AG09319 (cell line): ENCODE results near the gene ATG16L2.
"Not testable (repeated sequence)": the region's sequence is repeated elsewhere in the genome, so short reads cannot be mapped to it uniquely, and the experiment has no call there.

ENCODE experiments used
- DNase-seq: peaks from one replicate; pipeline ENCODE4 v3.0.0-alpha.2; 2010; ENCODE audit warnings: low read depth; ENCODE audit errors: extremely low read depth
- TF ChIP-seq, protein P1 (sequence below): IDR thresholded peaks from 2 replicates; pipeline ENCODE4 v1.5.1; 2011; ENCODE audit warnings: low read depth, mild to moderate bottlenecking, inconsistent platforms, low read length, moderate library complexity

The ATG16L2 gene

DNA sequence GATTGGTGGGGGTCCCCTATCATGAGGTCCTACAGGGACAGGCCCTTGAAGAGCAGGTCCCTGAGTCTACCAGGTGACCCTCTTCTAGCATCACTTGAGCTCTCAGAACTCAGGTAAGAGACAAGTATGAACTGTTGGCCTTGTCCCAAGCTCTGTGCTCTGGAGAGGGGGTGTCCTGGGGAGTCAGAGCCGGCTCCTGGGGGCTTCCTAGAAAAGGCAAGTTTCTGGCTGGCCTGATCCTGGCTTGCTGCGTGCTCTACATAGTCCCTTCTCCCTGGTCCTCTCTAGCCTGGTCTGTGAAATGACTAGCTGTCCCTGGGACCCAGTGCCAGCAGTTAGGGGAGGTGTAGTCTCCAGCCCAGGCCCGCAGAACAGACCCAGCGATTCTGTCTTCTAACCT lies 11.4 kb downstream of the ATG16L2 start:
- TF ChIP-seq, protein P1, sequence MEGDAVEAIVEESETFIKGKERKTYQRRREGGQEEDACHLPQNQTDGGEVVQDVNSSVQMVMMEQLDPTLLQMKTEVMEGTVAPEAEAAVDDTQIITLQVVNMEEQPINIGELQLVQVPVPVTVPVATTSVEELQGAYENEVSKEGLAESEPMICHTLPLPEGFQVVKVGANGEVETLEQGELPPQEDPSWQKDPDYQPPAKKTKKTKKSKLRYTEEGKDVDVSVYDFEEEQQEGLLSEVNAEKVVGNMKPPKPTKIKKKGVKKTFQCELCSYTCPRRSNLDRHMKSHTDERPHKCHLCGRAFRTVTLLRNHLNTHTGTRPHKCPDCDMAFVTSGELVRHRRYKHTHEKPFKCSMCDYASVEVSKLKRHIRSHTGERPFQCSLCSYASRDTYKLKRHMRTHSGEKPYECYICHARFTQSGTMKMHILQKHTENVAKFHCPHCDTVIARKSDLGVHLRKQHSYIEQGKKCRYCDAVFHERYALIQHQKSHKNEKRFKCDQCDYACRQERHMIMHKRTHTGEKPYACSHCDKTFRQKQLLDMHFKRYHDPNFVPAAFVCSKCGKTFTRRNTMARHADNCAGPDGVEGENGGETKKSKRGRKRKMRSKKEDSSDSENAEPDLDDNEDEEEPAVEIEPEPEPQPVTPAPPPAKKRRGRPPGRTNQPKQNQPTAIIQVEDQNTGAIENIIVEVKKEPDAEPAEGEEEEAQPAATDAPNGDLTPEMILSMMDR, result no peak
- no peak for DNase-seq

DNA sequence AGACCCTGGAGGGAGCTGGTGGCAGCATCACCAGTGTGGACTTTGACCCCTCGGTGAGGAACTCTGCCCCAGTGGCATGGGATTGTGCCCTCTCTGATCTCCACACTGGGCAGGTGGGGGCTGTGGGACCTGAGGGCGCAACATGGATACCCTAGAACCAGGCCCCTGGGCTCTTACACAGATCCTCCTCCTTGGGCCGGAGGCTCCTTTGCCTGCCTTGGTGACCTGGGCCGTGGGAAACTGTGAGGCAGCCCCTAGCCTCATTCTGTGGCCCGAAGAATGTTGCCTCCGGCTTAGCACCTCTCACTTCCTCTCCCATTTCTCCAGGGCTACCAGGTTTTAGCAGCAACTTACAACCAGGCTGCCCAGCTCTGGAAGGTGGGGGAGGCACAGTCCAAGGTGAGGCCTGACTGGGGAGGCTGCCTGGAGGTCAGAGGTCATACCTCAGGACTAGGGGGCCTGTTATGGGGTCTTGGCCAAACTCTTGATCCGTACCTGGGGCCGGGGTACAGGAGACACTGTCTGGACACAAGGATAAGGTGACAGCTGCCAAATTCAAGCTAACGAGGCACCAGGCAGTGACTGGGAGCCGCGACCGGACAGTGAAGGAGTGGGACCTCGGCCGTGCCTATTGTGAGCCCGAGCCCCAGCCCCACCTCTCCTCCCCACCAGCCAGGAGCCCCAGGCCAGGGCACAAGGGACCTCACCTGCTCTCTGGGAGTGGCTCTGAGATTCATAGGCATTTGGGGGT lies 12.2 kb downstream of the ATG16L2 start:
- TF ChIP-seq, protein P1, result no peak

DNA sequence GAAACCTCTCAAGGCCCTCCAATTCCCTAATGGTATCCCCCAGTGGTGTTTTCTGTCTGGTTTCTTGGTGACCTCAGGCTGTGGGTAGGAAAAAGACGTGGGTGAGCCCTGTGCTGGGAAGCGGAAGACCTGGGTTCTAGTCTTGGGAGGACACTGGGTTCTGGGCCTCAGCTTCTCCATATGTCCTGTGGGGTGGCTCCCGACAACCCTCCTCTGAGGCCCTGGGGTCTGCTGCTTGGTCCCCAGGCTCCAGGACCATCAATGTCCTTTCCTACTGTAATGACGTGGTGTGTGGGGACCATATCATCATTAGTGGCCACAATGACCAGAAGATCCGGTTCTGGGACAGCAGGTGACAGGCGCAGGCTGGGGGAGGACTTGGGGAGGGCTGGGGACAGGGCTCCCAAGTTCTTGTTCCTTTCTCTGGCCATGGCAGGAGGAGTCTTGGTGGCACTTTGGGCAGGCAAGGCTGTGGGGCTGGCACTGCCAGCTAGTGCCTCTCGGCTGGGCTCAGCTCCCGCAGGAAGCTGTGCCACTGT lies 12.8 kb downstream of the ATG16L2 start:
- TF ChIP-seq, protein P1, result no peak
- no peak for DNase-seq

More for the DNA sequence above, 12.2 kb downstream of the ATG16L2 start:
- DNase-seq, result no peak

DNA sequence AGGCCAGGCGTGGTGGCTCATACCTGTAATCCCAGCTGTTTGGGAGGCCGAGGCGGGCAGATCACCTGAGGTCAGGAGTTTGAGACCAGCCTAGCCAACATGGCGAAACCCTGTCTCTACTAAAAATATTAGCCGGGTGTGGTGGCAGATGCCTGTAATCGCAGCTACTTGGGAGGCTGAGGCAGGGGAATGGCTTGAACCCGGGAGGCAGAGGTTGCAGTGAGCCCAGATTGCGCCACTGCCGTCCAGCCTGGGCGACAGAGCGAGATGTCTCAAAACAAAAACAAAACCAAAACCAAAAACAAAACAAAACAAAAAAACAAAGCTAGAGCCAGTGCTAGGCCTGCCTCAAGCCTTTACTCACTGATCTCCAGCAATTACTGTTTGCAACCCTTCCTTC lies 13.4 kb downstream of the ATG16L2 start:
- not testable (repeated sequence) for DNase-seq

DNA sequence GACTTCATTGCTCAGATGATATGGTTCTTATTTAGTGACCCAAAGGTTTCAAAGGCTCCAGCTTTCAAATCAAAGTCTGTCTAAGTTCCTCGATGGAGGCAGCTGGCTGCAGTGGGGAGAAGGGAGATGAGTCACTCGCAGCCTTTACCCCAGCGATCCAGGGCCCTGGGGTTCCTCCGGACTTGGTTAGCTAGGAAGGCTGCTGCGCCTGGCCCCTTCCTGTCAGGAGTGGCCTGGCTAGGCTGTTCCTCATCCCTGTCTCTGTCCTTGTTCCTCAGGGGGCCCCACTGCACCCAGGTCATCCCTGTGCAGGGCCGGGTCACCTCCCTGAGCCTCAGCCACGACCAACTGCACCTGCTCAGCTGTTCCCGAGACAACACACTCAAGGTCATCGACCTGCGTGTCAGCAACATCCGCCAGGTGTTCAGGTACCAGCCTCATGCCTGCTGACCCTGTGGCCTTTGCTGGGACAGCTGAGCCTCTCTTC lies 13.9 kb downstream of the ATG16L2 start:
- DNase-seq, result no peak
- TF ChIP-seq, protein P1, result no peak

DNA sequence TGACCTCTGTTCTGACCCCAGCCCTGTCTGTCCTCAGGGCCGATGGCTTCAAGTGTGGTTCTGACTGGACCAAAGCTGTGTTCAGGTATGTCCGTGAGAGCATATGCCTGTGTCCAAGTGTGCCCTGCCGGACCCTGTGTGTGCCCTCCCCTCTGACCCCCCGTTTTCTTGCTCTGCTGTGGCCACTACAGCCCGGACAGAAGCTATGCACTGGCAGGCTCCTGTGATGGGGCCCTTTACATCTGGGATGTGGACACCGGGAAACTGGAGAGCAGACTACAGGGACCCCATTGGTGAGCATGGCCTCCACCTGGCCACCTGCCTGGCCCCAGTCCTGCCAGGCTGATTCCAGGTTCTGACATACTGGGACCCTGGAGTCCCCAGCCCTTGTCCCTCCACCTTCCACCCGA lies 14.5 kb downstream of the ATG16L2 start:
- TF ChIP-seq, protein P1, result no peak
- no peak for DNase-seq

DNA sequence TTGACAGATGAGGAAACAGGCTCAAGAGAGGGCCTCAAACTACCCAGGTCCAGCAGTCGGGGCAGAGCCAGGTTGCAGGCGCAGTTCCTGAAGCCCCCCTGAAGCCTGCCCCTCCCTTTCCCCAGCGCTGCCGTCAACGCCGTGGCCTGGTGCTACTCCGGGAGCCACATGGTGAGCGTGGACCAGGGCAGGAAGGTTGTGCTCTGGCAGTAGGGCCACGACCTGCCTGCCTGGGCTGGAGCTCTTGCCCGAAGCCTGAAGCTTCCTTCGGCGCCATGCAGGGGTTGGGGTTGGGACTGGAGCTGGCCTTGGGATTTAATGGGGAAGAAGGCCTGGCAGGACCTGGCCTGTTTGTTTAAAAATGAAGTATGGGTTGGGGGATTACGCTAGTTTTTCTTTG lies 15.0 kb downstream of the ATG16L2 start:
- TF ChIP-seq, protein P1, result no peak
- DNase-seq, result no peak
